GM21381 (cell line): Measurements from ENCODE around the gene CRYAA.
"Not testable (repeated sequence)": the region's sequence is repeated elsewhere in the genome, so short reads cannot be mapped to it uniquely, and the experiment has no call there.

Source experiments
- ATAC-seq: cut with Tn5 transposase; IDR thresholded peaks from one replicate; pipeline ENCODE4 v1.9.1; 2021; ENCODE audit warnings: mild to moderate bottlenecking, moderate library complexity; ENCODE audit not compliant: unreplicated experiment

The CRYAA gene

GRCh38 chr21:43177043-43177906 lies 8.5 kb downstream of the CRYAA start:
- ATAC-seq = not testable (repeated sequence)

- not testable (repeated sequence) for ATAC-seq
Measured at GRCh38 chr21:43178175-43178826, 9.5 kb downstream of the CRYAA start.

DNA sequence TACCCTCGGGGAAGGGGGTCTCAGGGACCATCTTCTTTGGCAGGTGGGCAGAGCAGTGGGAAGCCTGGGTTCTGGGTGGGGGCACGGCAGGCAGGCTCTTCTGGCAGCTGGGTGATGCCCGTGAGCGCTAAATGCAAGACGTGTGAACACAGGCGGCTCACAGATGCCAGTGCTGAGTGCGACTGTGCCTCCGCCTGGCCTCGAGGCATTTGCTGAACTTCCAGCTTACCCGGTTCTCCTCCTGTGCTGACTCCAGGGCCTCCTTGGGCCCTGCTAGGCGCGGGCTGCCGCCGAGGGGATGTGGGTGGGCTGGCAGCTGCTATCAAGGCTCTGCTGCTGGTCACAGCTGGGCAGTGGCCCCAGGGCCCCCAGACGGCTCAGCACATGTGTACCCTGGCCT lies 12.2 kb downstream of the CRYAA start:
- ATAC-seq = not testable (repeated sequence)

DNA sequence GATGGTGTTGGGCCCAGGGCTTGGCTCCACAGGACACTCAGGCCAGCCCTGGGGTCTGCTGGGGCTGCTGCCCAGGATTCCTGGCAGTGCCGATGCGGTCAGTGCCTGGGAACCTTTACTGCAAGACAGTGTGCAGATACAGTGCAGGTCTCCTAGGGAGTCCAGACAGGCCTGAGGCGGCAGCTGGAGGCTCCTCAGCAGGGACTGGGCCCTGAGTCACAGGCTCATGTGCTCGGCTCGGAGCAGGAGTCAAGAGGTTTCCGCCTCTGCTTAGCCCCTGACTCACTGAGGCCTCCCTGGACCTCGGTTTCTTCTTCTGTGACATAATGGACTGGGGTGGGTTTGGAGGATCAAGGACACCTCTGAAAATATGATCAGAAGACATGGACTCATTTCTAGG lies 18.5 kb downstream of the CRYAA start:
- not testable (repeated sequence) for ATAC-seq

GRCh38 chr21:43187715-43188114 lies 18.9 kb downstream of the CRYAA start:
- ATAC-seq = no peak

DNA sequence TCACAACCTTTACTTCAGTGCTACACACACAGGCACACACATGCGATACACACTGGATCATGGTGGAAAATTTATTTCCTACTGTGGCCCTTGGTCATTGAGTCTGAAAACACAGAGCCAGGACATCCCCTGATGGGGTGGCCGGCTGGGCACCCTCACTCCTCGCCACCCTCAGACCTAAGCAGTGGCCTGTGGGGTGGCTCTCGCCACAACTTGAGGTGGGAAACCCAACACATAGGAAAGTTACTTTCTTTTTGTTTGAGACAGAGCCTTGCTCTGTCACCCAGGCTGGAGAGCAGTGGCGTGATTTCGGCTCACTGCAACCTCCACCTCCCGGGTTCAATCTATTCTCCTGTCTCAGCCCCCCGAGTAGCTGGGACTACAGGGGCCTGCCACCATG lies 19.4 kb downstream of the CRYAA start:
- no peak for ATAC-seq

- ATAC-seq = no peak
Measured at GRCh38 chr21:43188592-43189210, 19.9 kb downstream of the CRYAA start.

DNA sequence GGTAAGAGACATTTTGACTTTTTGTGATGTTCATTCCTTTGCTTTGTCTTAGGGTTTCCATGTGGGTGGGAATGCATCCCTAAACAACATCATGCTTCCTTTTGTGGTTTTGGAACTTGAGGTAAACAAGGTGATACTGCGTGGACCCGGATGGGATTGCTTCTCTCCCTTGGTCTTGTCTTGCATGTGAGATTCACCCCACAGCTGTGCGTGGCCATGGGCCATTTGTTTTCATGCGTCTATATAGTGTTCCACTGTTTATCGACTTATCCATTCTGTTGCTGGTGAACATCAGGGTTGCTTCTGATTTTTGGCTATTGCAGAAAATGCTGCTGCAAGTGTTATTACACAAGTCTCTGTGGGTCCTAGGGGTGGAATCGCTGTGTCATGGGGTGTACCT lies 21.1 kb downstream of the CRYAA start:
- no peak for ATAC-seq

DNA sequence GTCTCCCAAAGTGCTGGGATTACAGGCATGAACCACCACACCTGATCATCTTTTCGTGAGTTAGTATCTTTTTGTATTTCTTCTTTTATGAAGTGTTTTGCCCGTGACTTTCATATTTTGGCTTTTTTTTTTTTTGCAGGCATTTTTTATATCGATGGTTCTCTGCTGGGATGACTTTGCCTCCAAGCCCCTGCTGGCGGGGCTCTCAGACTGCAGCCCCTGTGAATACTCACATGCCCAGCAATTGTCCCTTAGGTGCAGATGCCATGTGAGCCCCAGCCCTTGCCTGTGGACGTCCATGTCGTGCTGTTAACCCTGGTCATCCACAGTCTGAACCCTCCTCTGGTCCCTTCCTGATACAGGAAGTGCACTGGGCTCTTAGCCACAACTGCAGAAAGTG lies 21.7 kb downstream of the CRYAA start:
- no peak for ATAC-seq

DNA sequence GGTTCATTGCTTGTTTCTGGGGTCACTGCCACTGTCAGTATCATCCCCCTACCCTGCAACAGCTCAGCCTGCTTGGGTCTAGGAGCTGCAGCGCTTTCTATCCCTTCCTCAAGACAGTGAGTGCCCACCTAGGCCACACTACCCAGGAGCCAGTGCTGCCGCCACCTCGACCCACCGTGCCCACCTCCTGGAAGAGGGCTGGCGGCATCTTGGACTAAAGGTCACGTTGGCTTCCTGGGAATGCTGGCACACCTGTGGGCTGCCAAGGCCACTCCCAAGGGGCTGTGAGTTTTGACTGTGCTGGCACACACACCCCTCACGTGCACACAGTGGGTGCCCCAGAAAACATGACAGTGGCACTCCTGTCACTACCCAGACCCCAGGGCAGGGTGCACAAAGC lies 22.1 kb downstream of the CRYAA start:
- ATAC-seq = no peak

DNA sequence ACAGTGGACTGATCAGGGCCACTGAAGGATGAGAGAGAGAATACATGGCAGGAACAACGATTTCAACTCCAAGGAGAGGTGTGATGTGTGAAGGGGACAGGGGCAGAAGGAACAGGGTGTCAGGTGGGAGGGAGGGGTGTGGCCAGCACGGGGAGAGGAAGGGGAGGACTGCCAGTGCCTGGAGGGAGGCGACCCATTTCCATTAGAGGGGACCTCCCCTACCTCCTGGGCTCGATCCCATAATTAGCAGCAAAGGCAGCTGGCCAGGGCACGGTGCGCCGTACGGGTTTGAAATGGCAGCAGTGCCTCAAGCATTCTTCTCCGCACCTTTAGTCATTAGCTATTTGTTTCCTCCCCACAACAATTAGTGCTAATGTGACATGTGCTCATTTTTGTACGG lies 22.7 kb downstream of the CRYAA start:
- no peak for ATAC-seq

DNA sequence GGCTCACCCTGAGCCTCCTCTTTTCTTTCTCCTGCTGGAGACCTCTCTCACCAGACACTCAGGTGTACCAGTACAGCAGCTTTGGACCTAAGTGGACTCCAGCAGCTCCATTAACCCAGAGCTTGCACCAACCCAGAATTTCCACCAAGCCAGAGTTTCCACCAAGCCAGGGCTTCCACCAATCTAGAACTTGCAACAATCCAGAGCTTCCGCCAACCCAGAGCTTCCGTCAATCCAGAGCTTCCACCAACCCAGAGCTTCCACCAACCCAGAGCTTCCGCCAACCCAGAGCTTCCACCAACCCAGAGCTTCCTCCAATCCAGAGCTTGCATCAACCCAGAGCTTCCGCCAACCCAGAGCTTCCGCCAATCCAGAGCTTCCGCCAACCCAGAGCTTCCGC lies 23.2 kb downstream of the CRYAA start:
- no peak for ATAC-seq

DNA sequence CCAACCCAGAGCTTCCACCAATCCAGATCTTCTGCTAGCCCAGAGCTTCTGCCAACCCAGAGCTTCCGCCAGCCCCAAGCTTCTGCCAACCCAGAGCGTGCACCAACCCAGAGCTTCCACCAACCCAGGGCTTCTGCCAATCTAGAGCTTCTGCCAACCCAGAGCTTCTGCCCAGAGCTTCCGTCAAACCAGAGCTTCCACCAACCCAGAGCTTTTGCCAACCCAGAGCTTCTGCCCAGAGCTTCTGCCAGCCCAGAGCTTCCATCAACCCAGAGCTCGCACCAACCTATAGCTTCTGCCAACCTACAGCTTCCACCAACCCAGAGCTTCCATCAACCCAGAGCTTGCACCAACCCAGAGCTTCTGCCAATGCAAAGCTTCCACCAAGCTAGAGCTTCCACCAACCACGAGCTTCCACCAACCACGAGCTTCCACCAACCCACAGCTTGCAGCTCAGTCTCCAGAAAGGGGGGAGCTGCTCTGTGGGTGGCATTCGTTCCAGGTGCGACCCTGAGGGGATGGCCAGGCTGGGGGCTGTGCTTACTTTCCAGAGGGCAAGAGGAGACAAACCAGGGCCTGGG lies 23.8 kb downstream of the CRYAA start:
- no peak for ATAC-seq

- ATAC-seq = no peak
Measured at GRCh38 chr21:43193088-43193650, 24.4 kb downstream of the CRYAA start.

DNA sequence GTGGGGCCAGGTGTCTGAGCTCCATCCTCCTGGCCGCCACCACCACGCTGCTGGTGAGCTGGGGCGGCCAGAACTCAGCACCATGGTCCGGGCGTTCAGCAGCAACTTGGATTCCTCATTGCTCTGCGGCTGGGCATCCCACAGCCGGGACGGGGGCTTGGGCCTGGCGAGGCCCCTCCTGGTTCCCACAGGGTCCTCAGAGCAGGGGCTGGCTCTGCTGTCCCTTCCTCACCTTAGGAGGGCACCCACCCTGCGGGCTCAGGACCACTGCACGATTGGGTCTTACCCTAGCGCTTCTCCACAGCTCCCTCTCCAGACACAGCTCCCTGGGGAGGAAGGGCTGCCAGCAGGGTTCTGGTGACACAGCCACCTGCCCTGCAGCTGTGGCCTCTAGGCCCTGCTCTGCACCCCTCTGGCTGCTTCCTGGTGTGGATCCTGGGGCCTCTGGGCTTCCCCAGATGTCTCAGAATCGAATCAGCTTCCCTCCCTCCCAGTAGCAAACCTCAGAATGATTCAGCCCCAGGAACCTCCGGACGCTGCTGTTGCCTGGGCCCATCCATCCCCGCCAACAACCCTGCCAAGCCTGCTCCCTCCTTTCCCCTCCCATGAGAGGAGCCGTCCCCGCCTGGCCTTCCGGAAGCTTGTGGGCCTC lies 25.0 kb downstream of the CRYAA start:
- no peak for ATAC-seq

- no peak for ATAC-seq
Measured at GRCh38 chr21:43194303-43195120, 25.7 kb downstream of the CRYAA start.

GRCh38 chr21:43195121-43196021 lies 26.6 kb downstream of the CRYAA start:
- ATAC-seq = no peak

DNA sequence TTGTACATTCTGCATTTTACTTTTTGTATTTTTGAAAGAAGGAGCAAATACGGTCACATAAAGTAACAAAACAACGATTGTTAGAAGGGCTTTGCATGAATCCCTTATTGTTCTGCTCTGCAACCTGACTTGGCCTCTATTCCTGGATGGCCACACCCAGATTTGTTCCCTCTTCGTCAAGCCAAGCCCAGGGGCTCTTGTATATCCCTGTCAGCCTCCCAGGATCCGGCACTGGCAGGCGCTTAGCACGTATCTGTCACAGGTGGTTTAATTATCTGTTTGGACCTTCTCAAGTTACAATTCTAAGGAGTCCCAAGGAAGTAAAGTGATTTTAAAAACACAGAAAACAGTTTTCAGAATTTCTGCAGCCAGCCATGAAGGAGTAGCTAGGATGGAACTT lies 28.0 kb downstream of the CRYAA start:
- ATAC-seq = no peak

DNA sequence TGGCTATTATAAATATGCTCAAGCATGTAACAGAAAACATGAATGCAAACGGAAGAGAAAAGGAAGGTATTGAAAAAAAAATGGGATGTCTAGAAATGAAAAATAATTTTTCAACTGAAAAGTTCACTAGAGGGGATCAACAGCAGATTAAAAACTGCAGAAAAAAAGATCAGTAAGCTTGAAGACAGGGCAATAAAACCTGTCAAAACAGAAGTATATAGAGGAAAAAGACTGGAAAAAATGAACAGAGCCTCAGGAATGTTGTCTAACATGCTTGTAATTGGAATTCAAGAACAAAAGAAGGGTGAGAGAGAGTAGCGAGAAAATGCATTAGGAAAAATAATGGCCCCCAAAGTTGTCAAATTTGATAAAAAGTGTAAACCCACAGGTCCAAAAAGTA lies 29.6 kb downstream of the CRYAA start:
- ATAC-seq = no peak
